ENCODE results near the gene ZDHHC7.

The ZDHHC7 gene

GRCh38 chr16:85047867-85048455 is 36.6 kb upstream of the ZDHHC7 start:
- DNase-seq (ENCODE audit: low read depth): no peak
- TF ChIP-seq CTCF (IDR thresholded peaks at IDR 0.05; ENCODE audit: insufficient read depth, low read depth, low read length, missing control alignments): no peak
- no peak overlapping the region for H3K4me3 ChIP-seq (ENCODE audit: low read length)

- no peak overlapping the region for H3K4me3 ChIP-seq (ENCODE audit: low read length)
- TF ChIP-seq CTCF (IDR thresholded peaks at IDR 0.05; ENCODE audit: insufficient read depth, low read depth, low read length, missing control alignments): no peak
- DNase-seq (ENCODE audit: low read depth): no peak
Measured at GRCh38 chr16:85046931-85047866, 35.9 kb upstream of the ZDHHC7 start.

- no peak overlapping the region for H3K4me3 ChIP-seq (ENCODE audit: low read length)
- TF ChIP-seq CTCF (IDR thresholded peaks at IDR 0.05; ENCODE audit: insufficient read depth, low read depth, low read length, missing control alignments): no peak
- no peak for DNase-seq (ENCODE audit: low read depth)
Measured at GRCh38 chr16:85046472-85046916, 35.2 kb upstream of the ZDHHC7 start.

- no peak for TF ChIP-seq CTCF (IDR thresholded peaks at IDR 0.05; ENCODE audit: insufficient read depth, low read depth, low read length, missing control alignments)
- no peak for DNase-seq (ENCODE audit: low read depth)
- H3K4me3 ChIP-seq (ENCODE audit: low read length): no peak overlapping the region
Measured at GRCh38 chr16:85045641-85046471, 34.5 kb upstream of the ZDHHC7 start.

GRCh38 chr16:85045077-85045476 is 33.7 kb upstream of the ZDHHC7 start:
- no peak for DNase-seq (ENCODE audit: low read depth)
- no peak for TF ChIP-seq CTCF (IDR thresholded peaks at IDR 0.05; ENCODE audit: insufficient read depth, low read depth, low read length, missing control alignments)
- no peak overlapping the region for H3K4me3 ChIP-seq (ENCODE audit: low read length)

GRCh38 chr16:85042606-85043005 is 31.3 kb upstream of the ZDHHC7 start:
- no peak for TF ChIP-seq CTCF (IDR thresholded peaks at IDR 0.05; ENCODE audit: insufficient read depth, low read depth, low read length, missing control alignments)
- no peak for DNase-seq (ENCODE audit: low read depth)
- H3K4me3 ChIP-seq (ENCODE audit: low read length): no peak overlapping the region

All from epithelial cell of esophagus (primary cell).